Left lung (tissue), 10 donors: ENCODE results near the gene SLC6A3. TPM values are rescaled to one million over a fixed set of nuclear protein-coding genes. Genes with fewer than 3 reads are reported as not detected.

ENCODE experiments used
- ATAC-seq: fragments of 200-7000 bp; cut with Tn5 transposase; one replicate; pipeline ENCODE4 v1.9.1; 2020; ENCODE audit warnings: moderate library complexity
- DNase-seq, 4 donors: peaks; one replicate each; pipeline ENCODE4 v3.0.0-alpha.2; 2013 to 2020
- H3K27ac ChIP-seq, 2 donors: fragments of 200-600 bp; sonication (generic) in 1 of 2; one replicate each; pipeline versions ENCODE4 v1.5.0 to v1.8.0; 2020 to 2021
- H3K27me3 ChIP-seq, 2 donors: fragments of 200-600 bp; sonication (generic) in 1 of 2; one replicate each; pipeline versions ENCODE4 v1.5.0 to v1.8.0; 2020 to 2021
- H3K36me3 ChIP-seq, 2 donors: fragments of 200-600 bp; sonication (generic) in 1 of 2; one replicate each; pipeline versions ENCODE4 v1.5.0 to v1.8.0; 2020 to 2021
- H3K4me1 ChIP-seq, 2 donors: fragments of 200-600 bp; one replicate each; pipeline ENCODE4 v1.8.0; 2021
- H3K4me3 ChIP-seq, 2 donors: fragments of 200-600 bp; sonication (generic) in 1 of 2; one replicate each; pipeline versions ENCODE4 v1.5.0 to v1.8.0; 2020 to 2021; ENCODE audit warnings: mild to moderate bottlenecking in 1 of 2
- H3K9me3 ChIP-seq, 2 donors: fragments of 200-600 bp; sonication (generic) in 1 of 2; one replicate each; pipeline versions ENCODE4 v1.5.0 to v1.8.0; 2020 to 2021
- CTCF ChIP-seq, 2 donors: fragments of 200-600 bp; sonication (generic) in 1 of 2; IDR thresholded peaks; one replicate each; pipeline versions ENCODE4 v1.5.0 to v1.8.0; 2021; ENCODE audit warnings: antibody characterized with exemption in 2 of 2
- intact Hi-C, 2 donors: fragments of 100-400 bp; cut with DNase I; formaldehyde crosslinking; loops; one replicate each; pipeline versions ENCODE4 v1.11.2 to v1.14.2; 2022
- polyA plus RNA-seq, 6 donors: library from polyadenylated mRNA; unstranded; fragments of 120-200 nt; gene quantifications; one replicate each; pipeline ENCODE4 v1.2.1, GENCODE V29; 2013; ENCODE audit not compliant: insufficient read length in 6 of 6
- total RNA-seq, 2 donors: library from RNA; stranded (reverse); fragmentation: NEBNext Ultra II Directional; extraction: Animal tissue kit (Norgen Biotek cat#: 25700); gene quantifications; one replicate each; pipeline ENCODE4 v1.2.1, GENCODE V29; 2021
- donor health status: DM: no; HTN: yes; CAD: no.
- donor health status: DM: no; HTN: no; CAD: no.

SLC6A3 gene
- total and polyA plus RNA-seq, 8 donors, result 0.10 to 4.5 (median 2.8) TPM

GRCh38 chr5:1380011-1380817 is 65.0 kb downstream of the SLC6A3 start:
- H3K4me3 ChIP-seq, result no peak overlapping the region
- DNase-seq (peak; percentile 50 to 90 (median 67)), ATAC-seq (peak; percentile 93)
- peaks cover 0 to 35% of the 10 kb centered on the region in 2 donors for H3K27me3 ChIP-seq
- intact Hi-C loops, result no loop called here
- TF ChIP-seq CTCF (IDR thresholded peaks at IDR 0.05), result peak; percentile 62 to 74
- H3K9me3 ChIP-seq, result no peaks in the 10 kb centered on the region
- H3K36me3 ChIP-seq, result no peaks in the 10 kb centered on the region
- no peak overlapping the region for H3K27ac ChIP-seq
- H3K4me1 ChIP-seq, result peaks cover 2 to 12% of the 10 kb centered on the region in 2 donors

- H3K9me3 ChIP-seq, result no peaks in the 10 kb centered on the region
- no peak for ATAC-seq
- intact Hi-C loops, result no loop called here
- no peaks in the 10 kb centered on the region for H3K36me3 ChIP-seq
- no peak overlapping the region for H3K27ac ChIP-seq
- H3K27me3 ChIP-seq, result peaks cover 0 to 35% of the 10 kb centered on the region in 2 donors
- peak in 1 of 4 donors; percentile 17 for DNase-seq
- no peak overlapping the region for H3K4me3 ChIP-seq
- TF ChIP-seq CTCF (IDR thresholded peaks at IDR 0.05), result no peak
- H3K4me1 ChIP-seq, result peaks cover 0 to 9% of the 10 kb centered on the region in 2 donors
These were observed 66.2 kb downstream of the SLC6A3 start for GRCh38 chr5:1378866-1379659.

- TF ChIP-seq CTCF (IDR thresholded peaks at IDR 0.05), result no peak
- DNase-seq, result peak in 1 of 4 donors; percentile 16
- Histone ChIP-seq H3K27me3 (peaks cover 0 to 35% of the 10 kb centered on the region in 2 donors), H3K4me1 (peaks cover 0 to 9% of the 10 kb centered on the region in 2 donors), H3K4me3 (no peak overlapping the region), H3K27ac (no peak overlapping the region), H3K36me3 (no peaks in the 10 kb centered on the region), H3K9me3 (no peaks in the 10 kb centered on the region)
- ATAC-seq, result no peak
- intact Hi-C loops, result no loop called here
These were observed 67.1 kb downstream of the SLC6A3 start for GRCh38 chr5:1378096-1378495.

- Histone ChIP-seq H3K4me3 (no peak overlapping the region), H3K27ac (no peak overlapping the region), H3K27me3 (peaks cover 0 to 35% of the 10 kb centered on the region in 2 donors), H3K9me3 (no peaks in the 10 kb centered on the region), H3K36me3 (no peaks in the 10 kb centered on the region), H3K4me1 (peaks cover 0 to 9% of the 10 kb centered on the region in 2 donors)
- peak in 3 of 4 donors; percentile 9 to 56 (median 32) for DNase-seq
- TF ChIP-seq CTCF (IDR thresholded peaks at IDR 0.05), result no peak
- ATAC-seq, result no peak
- intact Hi-C loops, result no loop called here
These were observed 68.3 kb downstream of the SLC6A3 start for GRCh38 chr5:1376981-1377380.
